HCT116 (cell line): Measurements from ENCODE around the gene SLC4A5. TPM values are rescaled to one million over a fixed set of nuclear protein-coding genes. Genes with fewer than 3 reads are reported as not detected.

Source experiments
- ATAC-seq: fragments of 200-7000 bp; cut with Tn5 transposase; 2 replicates; pipeline ENCODE4 v1.9.1; 2020; ENCODE audit warnings: mild to moderate bottlenecking, moderate library complexity
- BruUV-seq: library from RNA; stranded (reverse); fragments of 400-500 nt; replicated peaks from 2 replicates; lab custom pipeline; 2021; lab: Mats Ljungman, UMichigan
- CTCF ChIA-PET: fragments of 300-600 bp; sonication (Branson Sonifier 250); formaldehyde crosslinking; loops from one replicate; lab custom pipeline; 2021; ENCODE audit warnings: antibody characterized with exemption; lab: Charles Lee
- POLR2A ChIA-PET: fragments of 300-600, 350-600 bp; sonication (Branson Sonifier 250); formaldehyde crosslinking; loops from one replicate; lab custom pipeline; 2021; ENCODE audit warnings: antibody characterized with exemption; lab: Charles Lee
- RAD21 ChIA-PET, 2 experiments: fragments of 300-600 bp; sonication (Branson Sonifier 250); formaldehyde crosslinking; loops; one replicate each; lab custom pipeline; 2023; ENCODE audit warnings: low total read pairs in 2 of 2; ENCODE audit not compliant: uncharacterized antibody in 2 of 2, unreplicated experiment in 2 of 2, low non-redundant PET in 1 of 2; lab: Charles Lee
- DNase-seq: peaks from one replicate; pipeline ENCODE4 v3.0.0-alpha.2; 2010; ENCODE audit warnings: low read depth, low spot score
- H2AFZ ChIP-seq: fragments of 200-600 bp; shearing (Covaris generic), sonication (generic); 2 replicates; pipeline ENCODE4 v1.6.1; 2017; ENCODE audit warnings: low read depth, mixed run types, mixed read lengths, antibody characterized with exemption, low read length; ENCODE audit not compliant: poor library complexity, severe bottlenecking
- H3K27ac ChIP-seq: 2 replicates; pipeline ENCODE4 v1.5.1; 2012; ENCODE audit warnings: low read depth, low read length
- H3K27me3 ChIP-seq: fragments of 200-600 bp; sonication (generic); 2 replicates; pipeline ENCODE4 v1.6.1; 2016; ENCODE audit warnings: mixed run types, low read length, mixed read lengths; ENCODE audit not compliant: insufficient read depth
- H3K36me3 ChIP-seq, 2 experiments: fragments of 200-500 bp in 1 of 2; fragments of 200-600 bp in 1 of 2; sonication (Bioruptor generic) in 1 of 2; sonication (generic) in 1 of 2; 2 replicates each; pipeline versions ENCODE4 v1.5.1 to v1.6.1; 2014 to 2016; ENCODE audit warnings: low read length in 2 of 2, inconsistent platforms in 1 of 2, mixed read lengths in 1 of 2, mixed run types in 1 of 2; ENCODE audit not compliant: insufficient read depth in 2 of 2, control insufficient read depth in 1 of 2
- H3K4me1 ChIP-seq, 2 experiments: fragments of 200-600 bp in 1 of 2; sonication (generic) in 1 of 2; 2 replicates each; pipeline versions ENCODE4 v1.5.1 to v1.6.1; 2012 to 2017; ENCODE audit warnings: low read length in 2 of 2, inconsistent platforms in 1 of 2, mild to moderate bottlenecking in 1 of 2, mixed read lengths in 1 of 2, mixed run types in 1 of 2, moderate library complexity in 1 of 2; ENCODE audit not compliant: insufficient read depth in 2 of 2, control insufficient read depth in 1 of 2
- H3K4me2 ChIP-seq: fragments of 200-600 bp; sonication (generic); 2 replicates; pipeline ENCODE4 v1.6.1; 2017; ENCODE audit warnings: mixed run types, low read length, mixed read lengths
- H3K4me3 ChIP-seq, 2 experiments: fragments of 200-600 bp in 1 of 2; sonication (generic) in 1 of 2; replicated peaks in 1 of 2; 2 replicates each; pipeline ENCODE4 v1.5.1; 2011 to 2016; ENCODE audit warnings: low read length in 2 of 2, control low read depth in 1 of 2, low read depth in 1 of 2, mild to moderate bottlenecking in 1 of 2, mixed read lengths in 1 of 2, mixed run types in 1 of 2
- H3K79me2 ChIP-seq: fragments of 200-600 bp; sonication (generic); 2 replicates; pipeline ENCODE4 v1.6.1; 2017; ENCODE audit warnings: mild to moderate bottlenecking, mixed run types, low read length, moderate library complexity, mixed read lengths; ENCODE audit not compliant: insufficient read depth
- H3K9ac ChIP-seq: fragments of 200-600 bp; sonication (generic); 2 replicates; pipeline ENCODE4 v1.6.1; 2016; ENCODE audit warnings: low read length, mixed read lengths
- H3K9me2 ChIP-seq: fragments of 200-600 bp; sonication (generic), shearing (Covaris generic); 2 replicates; pipeline ENCODE4 v1.6.1; 2017; ENCODE audit warnings: mixed run types, mild to moderate bottlenecking, moderate library complexity; ENCODE audit not compliant: insufficient read depth
- H3K9me3 ChIP-seq, 2 experiments: fragments of 200-500 bp in 1 of 2; fragments of 200-600 bp in 1 of 2; sonication (Bioruptor generic) in 1 of 2; sonication (generic) in 1 of 2; 2 replicates each; pipeline ENCODE4 v1.6.1; 2014 to 2017; ENCODE audit warnings: low read length in 2 of 2, mixed read lengths in 2 of 2, inconsistent platforms in 1 of 2, low read depth in 1 of 2, mild to moderate bottlenecking in 1 of 2, mixed run types in 1 of 2, moderate library complexity in 1 of 2; ENCODE audit not compliant: control insufficient read depth in 1 of 2, insufficient read depth in 1 of 2
- H4K20me1 ChIP-seq: fragments of 200-600 bp; sonication (generic), shearing (Covaris generic); 2 replicates; pipeline ENCODE4 v1.6.1; 2017; ENCODE audit warnings: mixed run types, mild to moderate bottlenecking, moderate library complexity; ENCODE audit not compliant: insufficient read depth
- ATF3 ChIP-seq: IDR thresholded peaks from 2 replicates; pipeline ENCODE4 v1.6.1; 2012
- CTCF ChIP-seq, 3 experiments: fragments of 200-600 bp in 1 of 3; sonication (generic) in 1 of 3; IDR thresholded peaks in 2 of 3; conservative IDR thresholded peaks in 1 of 3; 2 replicates each; pipeline ENCODE4 v1.5.1; 2012 to 2017; ENCODE audit warnings: low read depth in 2 of 3, low read length in 2 of 3, antibody characterized with exemption in 1 of 3, borderline replicate concordance in 1 of 3, control low read depth in 1 of 3, mild to moderate bottlenecking in 1 of 3, mixed read lengths in 1 of 3, mixed run types in 1 of 3, moderate library complexity in 1 of 3; ENCODE audit not compliant: insufficient read depth in 1 of 3
- EGR1 ChIP-seq: IDR thresholded peaks from 2 replicates; pipeline ENCODE4 v1.6.1; 2012; ENCODE audit warnings: low read depth
- ELF1 ChIP-seq: IDR thresholded peaks from 2 replicates; pipeline ENCODE4 v1.6.1; 2012; ENCODE audit warnings: low read depth, borderline replicate concordance
- EZH2 ChIP-seq: fragments of 200-600 bp; sonication (generic); IDR thresholded peaks from 2 replicates; pipeline ENCODE4 v1.6.1; 2017; ENCODE audit warnings: antibody characterized with exemption, mixed run types
- POLR2AphosphoS5 ChIP-seq: IDR thresholded peaks from 2 replicates; pipeline ENCODE4 v1.6.1; 2011; ENCODE audit warnings: mild to moderate bottlenecking, low read depth, low read length, moderate library complexity
- REST ChIP-seq: IDR thresholded peaks from 2 replicates; pipeline ENCODE4 v1.6.1; 2012; ENCODE audit warnings: low read depth
- SIN3A ChIP-seq: IDR thresholded peaks from 2 replicates; pipeline ENCODE4 v1.6.1; 2012; ENCODE audit warnings: low read depth
- SP1 ChIP-seq: IDR thresholded peaks from 2 replicates; pipeline ENCODE4 v1.6.1; 2012; ENCODE audit warnings: low read depth
- SRF ChIP-seq: IDR thresholded peaks from 2 replicates; pipeline ENCODE4 v1.6.1; 2012; ENCODE audit warnings: low read depth
- YY1 ChIP-seq: IDR thresholded peaks from 2 replicates; pipeline ENCODE4 v1.6.1; 2011; ENCODE audit warnings: low read length, low read depth, moderate library complexity, mild to moderate bottlenecking; ENCODE audit not compliant: insufficient replicate concordance; ENCODE audit errors: extremely low read depth
- ZFX ChIP-seq: fragments of 450-650 bp; IDR thresholded peaks from 2 replicates; pipeline ENCODE4 v1.6.1; 2017
- intact Hi-C: fragments of 100-400 bp; cut with micrococcal nuclease; formaldehyde crosslinking; loops from 2 replicates; pipeline ENCODE4 v1.10.0; 2022
- total RNA-seq: library from RNA; stranded (reverse); gene quantifications from one replicate; pipeline ENCODE4 v1.2.1, GENCODE V29; 2021; ENCODE audit not compliant: unreplicated experiment

The SLC4A5 gene
- total RNA-seq, 1 experiment from 2014 or later: 0.91 TPM

- H3K9me3 ChIP-seq: no peaks in the 10 kb centered on the region
- H4K20me1 ChIP-seq: peaks cover 14% of the 10 kb centered on the region; the same call in 1 of the 2 replicates
- no peak overlapping the region for H2AFZ ChIP-seq
- DNase-seq: no peak
- no peak overlapping the region for H3K4me3 ChIP-seq
- TF ChIP-seq POLR2AphosphoS5 (peak; percentile 58; the same call in 1 of the 2 replicates), YY1 (no peak), REST (no peak)
- ChIA-PET POLR2A (no interaction called here), CTCF (no interaction called here), RAD21 (no interaction called here)
- no peaks in the 10 kb centered on the region for H3K4me1 ChIP-seq
- no peak overlapping the region for H3K27ac ChIP-seq
- ATAC-seq: no peak
- H3K9ac ChIP-seq: no peak overlapping the region
- peaks cover 15 to 30% of the 10 kb centered on the region in 2 experiments for H3K36me3 ChIP-seq
- no peak overlapping the region for H3K4me2 ChIP-seq
- intact Hi-C loops: no loop called here
- BruUV-seq: no TSS peak
- H3K9me2 ChIP-seq: no peaks in the 10 kb centered on the region
- H3K27me3 ChIP-seq: no peaks in the 10 kb centered on the region
- H3K79me2 ChIP-seq: no peaks in the 10 kb centered on the region
These were observed 123.2 kb downstream of the SLC4A5 start for GRCh38 chr2:74219846-74220486.

- Histone ChIP-seq H3K4me1 (no peaks in the 10 kb centered on the region), H3K9me3 (no peaks in the 10 kb centered on the region), H3K4me3 (no peak overlapping the region), H3K27me3 (no peaks in the 10 kb centered on the region), H4K20me1 (peaks cover 23% of the 10 kb centered on the region; the same call in 1 of the 2 replicates), H3K27ac (no peak overlapping the region), H3K79me2 (peaks cover 4% of the 10 kb centered on the region; the same call in 1 of the 2 replicates), H2AFZ (no peak overlapping the region), H3K4me2 (no peak overlapping the region), H3K9me2 (no peaks in the 10 kb centered on the region), H3K36me3 (peaks cover 38 to 56% of the 10 kb centered on the region in 2 experiments), H3K9ac (no peak overlapping the region)
- ATAC-seq: no peak
- BruUV-seq: no TSS peak
- CTCF ChIA-PET: no interaction called here
- RAD21 ChIA-PET: no interaction called here
- POLR2A ChIA-PET: interaction anchor here (1.0 kb wide), 1 partner anchor 9 kb away, joined by 3 read pairs; no protein-coding TSS in a partner anchor
- no peak for DNase-seq
- intact Hi-C loops: no loop called here
- TF ChIP-seq ELF1 (no peak), CTCF (IDR thresholded peaks at IDR 0.05 in 2 of 3, conservative IDR thresholded peaks at IDR 0.05 in 1 of 3; ENCODE audit: borderline replicate concordance in 1 of 3, insufficient read depth in 1 of 3, low read depth in 2 of 3, low read length in 2 of 3) (no peak), ATF3 (no peak), ZFX (no peak), YY1 (no peak), EGR1 (no peak), SP1 (no peak), EZH2 (no peak), SRF (no peak), SIN3A (no peak), POLR2AphosphoS5 (no peak)
These were observed 126.6 kb downstream of the SLC4A5 start for GRCh38 chr2:74216642-74217041.
